Measurements from ENCODE around the gene FARS2. TPM values are rescaled to one million over a fixed set of nuclear protein-coding genes. Genes with fewer than 3 reads are reported as not detected.

Gene FARS2
- total and polyA plus RNA-seq, 2 donors (not counting 3 experiments of a cell fraction or from before 2014, with no cell fraction given) = 20.2 to 20.5 TPM

- no peak overlapping the region for H2AFZ ChIP-seq (ENCODE audit: low read depth, low read length)
- no peak overlapping the region for H3K27ac ChIP-seq (ENCODE audit: insufficient read depth, low read depth, low read length)
- H3K27me3 ChIP-seq (ENCODE audit: control insufficient read depth in 2 of 2, insufficient read depth in 2 of 2, low read length in 2 of 2) = no peaks in the 10 kb centered on the region
- dilution Hi-C loops (cut with MboI; ENCODE audit: extremely low pct_ligation_motif_present, low sequenced_read_pairs) = no loop called here
- CTCF ChIA-PET = interaction anchor here (1.1 to 2.1 kb wide), 3 partner anchors 10 to 23 kb away, joined by 3 to 4 read pairs (median 4); no protein-coding TSS in a partner anchor
- no peaks in the 10 kb centered on the region for H3K9me1 ChIP-seq (replicated peaks; ENCODE audit: control insufficient read depth, extremely low read depth, insufficient read depth, low read length)
- H3K9me3 ChIP-seq (replicated peaks; ENCODE audit: control insufficient read depth, insufficient read depth, low read length) = no peaks in the 10 kb centered on the region
- no peaks in the 10 kb centered on the region for H4K20me1 ChIP-seq (replicated peaks; ENCODE audit: control insufficient read depth, extremely low read depth, insufficient read depth, low read length)
- FAIRE-seq (no peak), DNase-seq (ENCODE audit: low read depth, low spot score) (no peak)
- no peaks in the 10 kb centered on the region for H3K4me1 ChIP-seq (ENCODE audit: control insufficient read depth, extremely low read depth, insufficient read depth, low read length)
- POLR2A ChIA-PET = no interaction called here
- no peak overlapping the region for H3K4me2 ChIP-seq (ENCODE audit: insufficient read depth, low read length)
- H3K4me3 ChIP-seq (replicated peaks in 1 of 3; ENCODE audit: insufficient read depth in 1 of 3, low read depth in 1 of 3, low read length in 3 of 3) = no peak overlapping the region
- H3K36me3 ChIP-seq (ENCODE audit: control insufficient read depth in 2 of 2, extremely low read depth in 1 of 2, insufficient read depth in 2 of 2, low read length in 2 of 2) = no peaks in the 10 kb centered on the region
- H3K79me2 ChIP-seq (ENCODE audit: control insufficient read depth, insufficient read depth, low read length) = no peaks in the 10 kb centered on the region
- BruUV-seq (replicated peaks) = no TSS peak
- TF ChIP-seq JUN (IDR thresholded peaks at IDR 0.05; ENCODE audit: borderline replicate concordance, insufficient read depth, insufficient read length, low read depth) (no peak), GATA2 (IDR thresholded peaks at IDR 0.05; ENCODE audit: insufficient read depth, insufficient read length, low read depth, low read length) (no peak), MYC (IDR thresholded peaks at IDR 0.05; ENCODE audit: low read depth, low read length) (no peak), CTCF (IDR thresholded peaks at IDR 0.05; ENCODE audit: extremely low read depth in 1 of 2, insufficient read depth in 1 of 2, low read depth in 1 of 2, low read length in 2 of 2) (no peak), EZH2 (IDR thresholded peaks at IDR 0.05; ENCODE audit: borderline replicate concordance, low read depth, low read length, severe bottlenecking) (no peak), POLR2AphosphoS5 (IDR thresholded peaks at IDR 0.05; ENCODE audit: insufficient read depth, low read depth, low read length) (no peak), FOS (IDR thresholded peaks at IDR 0.05; ENCODE audit: borderline replicate concordance, insufficient read depth, low read length) (no peak), POLR2A (IDR thresholded peaks at IDR 0.05; ENCODE audit: low read depth, low read length) (no peak)
- TF ChIP-seq, protein P1, sequence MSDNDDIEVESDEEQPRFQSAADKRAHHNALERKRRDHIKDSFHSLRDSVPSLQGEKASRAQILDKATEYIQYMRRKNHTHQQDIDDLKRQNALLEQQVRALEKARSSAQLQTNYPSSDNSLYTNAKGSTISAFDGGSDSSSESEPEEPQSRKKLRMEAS (IDR thresholded peaks at IDR 0.05; ENCODE audit: insufficient read depth, insufficient read length) = no peak
- intact Hi-C loops (cut with micrococcal nuclease) = no loop called here
- H3K9ac ChIP-seq (replicated peaks; ENCODE audit: extremely low read depth, insufficient read depth, low read length) = no peak overlapping the region
These were observed 90.4 kb downstream of the FARS2 start for GRCh38 chr6:5351552-5352210.
